Erythroblast (primary cell): ENCODE results near the gene BRIP1.

Experiments used
- GATA1 ChIP-seq: IDR thresholded peaks from 2 replicates; pipeline ENCODE4 v1.6.1; 2011; ENCODE audit warnings: low read depth, mild to moderate bottlenecking, control low read depth, low read length, moderate library complexity
- POLR2A ChIP-seq: IDR thresholded peaks from 2 replicates; pipeline ENCODE4 v1.6.1; 2011; ENCODE audit warnings: mild to moderate bottlenecking, low read length

GRCh38 chr17:61874075-61874474 lies 10.7 kb upstream of the BRIP1 start:
- TF ChIP-seq POLR2A, result no peak
- no peak for TF ChIP-seq GATA1
